Mucosa of stomach (tissue), 1 donor: ENCODE measurements around the gene LYSMD2.
A peak's percentile ranks its signal among the peaks of the same experiment; 100 is the strongest.
"Not testable (repeated sequence)": the region's sequence is repeated elsewhere in the genome, so short reads cannot be mapped to it uniquely, and the experiment has no call there.

Source experiments
- H3K27me3 ChIP-seq: one replicate; pipeline ENCODE4 v1.7.0; 2013; ENCODE audit warnings: mild to moderate bottlenecking, low read length; ENCODE audit not compliant: control insufficient read depth, insufficient read depth
- H3K36me3 ChIP-seq: one replicate; pipeline ENCODE4 v1.7.0; 2013; ENCODE audit warnings: low read length; ENCODE audit not compliant: control insufficient read depth, insufficient read depth
- H3K4me1 ChIP-seq: one replicate; pipeline ENCODE4 v1.7.0; 2013; ENCODE audit warnings: mild to moderate bottlenecking, low read length; ENCODE audit not compliant: control insufficient read depth, insufficient read depth
- H3K4me3 ChIP-seq: one replicate; pipeline ENCODE4 v1.7.0; 2013; ENCODE audit warnings: low read length
- H3K9ac ChIP-seq: one replicate; pipeline ENCODE4 v1.7.0; 2013; ENCODE audit warnings: mild to moderate bottlenecking, low read length, moderate library complexity
- H3K9me3 ChIP-seq: one replicate; pipeline ENCODE4 v1.7.0; 2013; ENCODE audit warnings: mild to moderate bottlenecking, low read length, moderate library complexity; ENCODE audit not compliant: control insufficient read depth
- donor health status: Pancreatic carcinoma.

LYSMD2 gene

DNA sequence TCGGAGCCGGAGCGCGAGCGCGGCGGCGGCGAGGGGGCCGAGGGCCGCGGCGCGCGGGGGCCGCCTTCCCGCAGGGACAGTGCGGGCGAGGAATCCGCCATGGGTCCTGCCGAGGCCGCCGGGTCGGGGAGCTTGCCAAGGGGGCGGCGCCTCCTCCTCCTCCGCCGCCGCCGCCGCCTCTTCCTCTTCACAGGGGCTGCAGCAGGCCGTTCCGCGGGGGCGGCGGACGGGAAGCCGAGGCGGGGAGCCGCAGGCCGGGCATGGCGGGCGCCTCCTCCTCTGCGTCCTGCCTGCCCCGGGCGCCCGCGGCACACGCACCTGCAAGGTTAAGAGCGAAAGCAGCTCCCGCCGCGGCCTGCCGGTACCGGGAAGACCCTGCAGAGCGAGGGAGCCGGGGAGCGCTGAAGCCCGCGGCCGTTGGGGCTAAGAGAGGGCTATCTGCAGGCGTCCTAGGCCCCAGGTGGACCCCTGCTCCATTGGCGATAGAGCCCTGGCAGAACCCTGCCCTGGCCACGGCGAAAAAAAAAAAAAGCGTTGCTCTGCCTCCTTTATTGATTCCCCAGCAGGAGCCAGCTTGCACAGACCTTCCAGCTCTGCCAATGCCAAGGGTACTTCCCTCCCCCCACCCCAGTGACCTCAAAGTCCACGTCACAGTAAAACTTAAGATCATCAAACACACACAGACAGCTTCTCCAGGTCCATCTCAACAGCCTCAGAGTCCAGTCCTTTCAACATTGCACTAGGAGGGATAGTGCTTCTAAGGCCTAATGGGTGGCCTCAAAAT is at the start of gene LYSMD2:
Gene LYSMD2, minus strand, starts transcription at position 134 of the 784 bp plus-strand sequence. Its CDS starts 33 bp downstream, at position 101.
- no peaks in the 10 kb centered on the region for H3K9me3 ChIP-seq
- peak within 1 kb of the TSS; percentile 70 for H3K9ac ChIP-seq
- H3K27me3 ChIP-seq, result no peaks in the 10 kb centered on the region
- H3K36me3 ChIP-seq, result no peaks in the 10 kb centered on the region
- peak within 1 kb of the TSS; percentile 16 for H3K4me3 ChIP-seq
- peaks cover 14% of the 10 kb centered on the region for H3K4me1 ChIP-seq

- not testable (repeated sequence) for H3K27me3 ChIP-seq, H3K4me1 ChIP-seq, H3K4me3 ChIP-seq, H3K9ac ChIP-seq, H3K36me3 ChIP-seq, H3K9me3 ChIP-seq
These were observed 49.7 kb upstream of the LYSMD2 start for GRCh38 chr15:51787130-51787529.

DNA sequence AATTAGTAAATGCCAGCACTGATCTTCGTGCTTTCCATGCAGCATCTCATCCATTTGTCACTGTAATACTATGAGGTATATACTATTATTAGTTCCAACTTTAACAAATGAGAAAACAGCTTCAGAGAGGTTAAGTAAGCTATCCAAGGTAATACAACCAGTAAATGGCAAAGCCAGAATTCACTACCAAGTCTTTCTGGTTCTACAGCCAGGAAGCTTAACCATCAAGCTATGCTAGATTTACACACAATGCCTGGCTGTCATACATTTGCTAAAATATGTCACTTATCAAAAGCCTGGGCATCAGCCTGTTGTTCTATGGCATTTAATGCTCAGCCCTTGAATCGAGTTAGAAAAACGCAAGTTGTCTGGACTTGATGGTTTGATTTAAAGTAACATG is 46.5 kb upstream of the LYSMD2 start:
- no peaks in the 10 kb centered on the region for H3K36me3 ChIP-seq

GRCh38 chr15:51782357-51782896 is 45.0 kb upstream of the LYSMD2 start:
- H3K4me1 ChIP-seq, result no peaks in the 10 kb centered on the region
- no peak overlapping the region for H3K4me3 ChIP-seq
- no peaks in the 10 kb centered on the region for H3K9me3 ChIP-seq
- no peaks in the 10 kb centered on the region for H3K36me3 ChIP-seq
- H3K9ac ChIP-seq, result no peak overlapping the region
- no peaks in the 10 kb centered on the region for H3K27me3 ChIP-seq

More for the DNA sequence above, 46.5 kb upstream of the LYSMD2 start:
- Histone ChIP-seq H3K4me1 (no peaks in the 10 kb centered on the region), H3K27me3 (no peaks in the 10 kb centered on the region), H3K4me3 (no peak overlapping the region), H3K9ac (no peak overlapping the region), H3K9me3 (no peaks in the 10 kb centered on the region)

GRCh38 chr15:51781506-51781905 is 44.1 kb upstream of the LYSMD2 start:
- no peaks in the 10 kb centered on the region for H3K27me3 ChIP-seq
- no peaks in the 10 kb centered on the region for H3K9me3 ChIP-seq
- no peaks in the 10 kb centered on the region for H3K36me3 ChIP-seq
- H3K9ac ChIP-seq, result no peak overlapping the region
- no peak overlapping the region for H3K4me3 ChIP-seq
- no peaks in the 10 kb centered on the region for H3K4me1 ChIP-seq

- Histone ChIP-seq H3K9ac (no peak overlapping the region), H3K4me1 (peaks cover 3% of the 10 kb centered on the region), H3K27me3 (no peaks in the 10 kb centered on the region), H3K36me3 (no peaks in the 10 kb centered on the region), H3K4me3 (no peak overlapping the region), H3K9me3 (no peaks in the 10 kb centered on the region)
These were observed 43.2 kb upstream of the LYSMD2 start for GRCh38 chr15:51780636-51781035.

- H3K27me3 ChIP-seq, result no peaks in the 10 kb centered on the region
- H3K4me1 ChIP-seq, result peaks cover 3% of the 10 kb centered on the region
- H3K9me3 ChIP-seq, result no peaks in the 10 kb centered on the region
- H3K9ac ChIP-seq, result no peak overlapping the region
- H3K4me3 ChIP-seq, result no peak overlapping the region
- no peaks in the 10 kb centered on the region for H3K36me3 ChIP-seq
These were observed 39.6 kb upstream of the LYSMD2 start for GRCh38 chr15:51776952-51777569.

DNA sequence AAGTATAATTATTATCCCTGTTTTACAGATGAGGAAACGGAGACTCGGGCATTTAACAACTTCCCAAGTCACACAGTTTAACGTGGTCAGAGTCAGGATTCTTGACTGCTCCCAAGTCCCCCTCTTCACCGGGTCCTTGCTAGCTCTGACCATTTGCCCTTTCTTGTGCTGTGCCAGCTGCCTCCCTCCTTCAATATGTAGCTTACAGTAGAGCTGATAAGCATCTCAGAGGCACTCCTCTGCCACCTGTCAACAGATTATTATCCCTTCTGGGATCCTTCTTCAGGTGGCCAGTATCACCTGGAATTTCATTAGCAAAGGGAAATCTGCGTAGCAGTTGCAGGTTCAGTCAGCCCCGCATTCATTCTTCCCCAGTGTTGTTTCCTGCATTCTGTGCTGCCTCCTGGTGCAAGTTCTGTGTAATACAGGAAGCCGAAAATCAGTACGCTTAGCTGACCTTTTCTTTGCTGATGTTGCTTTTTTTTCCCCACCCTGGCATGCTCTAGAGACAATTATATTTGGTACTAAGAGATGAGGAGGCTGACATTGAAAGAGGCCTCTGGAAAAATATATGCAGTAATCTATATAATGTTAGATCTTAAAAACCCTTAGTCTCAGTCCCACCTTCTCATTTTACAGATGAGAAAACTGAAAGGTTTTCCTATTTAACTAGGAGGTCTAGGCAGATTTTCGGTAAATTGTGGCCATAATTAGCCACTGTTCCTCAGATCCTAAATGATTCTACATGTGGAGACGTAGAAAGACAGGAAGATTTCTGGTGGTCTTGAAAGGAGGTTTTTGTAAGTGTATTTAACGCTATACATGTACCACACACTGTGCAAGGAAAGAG is 38.7 kb upstream of the LYSMD2 start:
- peak overlapping the region; percentile 31 for H3K9ac ChIP-seq
- H3K27me3 ChIP-seq, result no peaks in the 10 kb centered on the region
- no peak overlapping the region for H3K4me3 ChIP-seq
- H3K9me3 ChIP-seq, result no peaks in the 10 kb centered on the region
- H3K36me3 ChIP-seq, result no peaks in the 10 kb centered on the region
- peaks cover 3% of the 10 kb centered on the region for H3K4me1 ChIP-seq

GRCh38 chr15:51774916-51775315 is 37.5 kb upstream of the LYSMD2 start:
- Histone ChIP-seq H3K36me3 (no peaks in the 10 kb centered on the region), H3K9me3 (no peaks in the 10 kb centered on the region), H3K9ac (no peak overlapping the region), H3K27me3 (no peaks in the 10 kb centered on the region), H3K4me3 (no peak overlapping the region), H3K4me1 (peaks cover 3% of the 10 kb centered on the region)

GRCh38 chr15:51771773-51772172 is 34.3 kb upstream of the LYSMD2 start:
- Histone ChIP-seq H3K36me3 (no peaks in the 10 kb centered on the region), H3K4me1 (peaks cover 3% of the 10 kb centered on the region), H3K27me3 (no peaks in the 10 kb centered on the region), H3K9me3 (no peaks in the 10 kb centered on the region), H3K4me3 (no peak overlapping the region), H3K9ac (no peak overlapping the region)

DNA sequence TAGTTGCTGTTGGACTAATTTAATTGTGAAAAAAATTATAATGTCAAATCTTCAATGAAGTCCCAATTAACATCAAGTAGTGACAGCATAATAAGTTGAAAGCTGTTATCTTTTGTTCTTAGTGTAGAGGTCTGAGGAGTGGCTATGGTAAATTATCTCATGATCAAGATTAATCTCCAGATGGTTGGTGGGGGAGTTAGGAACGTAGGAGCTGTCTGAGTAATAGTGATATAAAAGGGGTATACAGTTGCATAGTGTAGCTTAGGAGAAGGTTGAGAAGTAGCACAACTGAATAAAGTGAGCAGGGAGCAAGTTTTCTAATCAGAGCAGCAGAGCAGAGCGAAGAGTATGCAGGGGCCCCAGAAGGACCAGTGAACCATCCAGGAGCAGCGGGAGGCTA is 33.4 kb upstream of the LYSMD2 start:
- peaks cover under 1% of the 10 kb centered on the region for H3K4me1 ChIP-seq
- H3K9me3 ChIP-seq, result no peaks in the 10 kb centered on the region
- no peak overlapping the region for H3K4me3 ChIP-seq
- H3K9ac ChIP-seq, result no peak overlapping the region
- H3K36me3 ChIP-seq, result no peaks in the 10 kb centered on the region
- H3K27me3 ChIP-seq, result no peaks in the 10 kb centered on the region

- no peaks in the 10 kb centered on the region for H3K4me1 ChIP-seq
- H3K4me3 ChIP-seq, result no peak overlapping the region
- no peak overlapping the region for H3K9ac ChIP-seq
- no peaks in the 10 kb centered on the region for H3K9me3 ChIP-seq
- no peaks in the 10 kb centered on the region for H3K36me3 ChIP-seq
- no peaks in the 10 kb centered on the region for H3K27me3 ChIP-seq
These were observed 30.6 kb upstream of the LYSMD2 start for GRCh38 chr15:51768018-51768417.
